Right lung (tissue), 5 donors: Measurements from ENCODE around the gene PRKCQ. TPM values are rescaled to one million over a fixed set of nuclear protein-coding genes. Genes with fewer than 3 reads are reported as not detected.

Experiments used
- DNase-seq, 2 donors: peaks; one replicate each; pipeline ENCODE4 v3.0.0-alpha.2; 2013
- polyA plus RNA-seq, 5 donors: library from polyadenylated mRNA; unstranded; fragments of 120-200 nt; gene quantifications; one replicate each; pipeline versions ENCODE4 v1.2.1 to v1.2.3, GENCODE V29; 2013; ENCODE audit warnings: inconsistent platforms in 1 of 5, low replicate concordance in 1 of 5; ENCODE audit not compliant: insufficient read length in 5 of 5, insufficient read depth in 1 of 5

The PRKCQ gene
- polyA plus RNA-seq, 5 donors: 5.3 to 6.9 (median 6.2) TPM

- no peak for DNase-seq
Observed at GRCh38 chr10:6407034-6407721, 172.9 kb downstream of the PRKCQ start.

- no peak for DNase-seq
Observed at GRCh38 chr10:6406220-6407033, 173.6 kb downstream of the PRKCQ start.

- no peak for DNase-seq
Observed at GRCh38 chr10:6405713-6406112, 174.4 kb downstream of the PRKCQ start.

GRCh38 chr10:6404127-6405072 is 175.7 kb downstream of the PRKCQ start:
- no peak for DNase-seq

- no peak for DNase-seq
Observed at GRCh38 chr10:6402960-6403359, 177.1 kb downstream of the PRKCQ start.

GRCh38 chr10:6402349-6402709 is 177.7 kb downstream of the PRKCQ start:
- no peak for DNase-seq

- DNase-seq: peak; percentile 83 to 87
Observed at GRCh38 chr10:6401558-6402348, 178.3 kb downstream of the PRKCQ start.

- no peak for DNase-seq
Observed at GRCh38 chr10:6400821-6401465, 179.1 kb downstream of the PRKCQ start.

GRCh38 chr10:6400331-6400730 is 179.7 kb downstream of the PRKCQ start:
- no peak for DNase-seq

GRCh38 chr10:6399879-6400278 is 180.2 kb downstream of the PRKCQ start:
- no peak for DNase-seq

- no peak for DNase-seq
Observed at GRCh38 chr10:6399231-6399741, 180.8 kb downstream of the PRKCQ start.

- no peak for DNase-seq
Observed at GRCh38 chr10:6398399-6398798, 181.7 kb downstream of the PRKCQ start.

- no peak for DNase-seq
Observed at GRCh38 chr10:6396652-6397051, 183.4 kb downstream of the PRKCQ start.

- no peak for DNase-seq
Observed at GRCh38 chr10:6396226-6396625, 183.8 kb downstream of the PRKCQ start.

- DNase-seq: no peak
Observed at GRCh38 chr10:6395606-6396005, 184.5 kb downstream of the PRKCQ start.

GRCh38 chr10:6394084-6394483 is 186.0 kb downstream of the PRKCQ start:
- no peak for DNase-seq

GRCh38 chr10:6393168-6393567 is 186.9 kb downstream of the PRKCQ start:
- no peak for DNase-seq

GRCh38 chr10:6390213-6390845 is 189.7 kb downstream of the PRKCQ start:
- no peak for DNase-seq

- DNase-seq: no peak
Observed at GRCh38 chr10:6388261-6388893, 191.7 kb downstream of the PRKCQ start.

- no peak for DNase-seq
Observed at GRCh38 chr10:6386960-6387359, 193.1 kb downstream of the PRKCQ start.
